Ureter (tissue), 1 donor: ENCODE data around the gene LRTM1. TPM values are rescaled to one million over a fixed set of nuclear protein-coding genes. Genes with fewer than 3 reads are reported as not detected.

Experiments used
- DNase-seq: peaks from one replicate; pipeline ENCODE4 v3.0.0-alpha.2; 2020; ENCODE audit warnings: low spot score
- total RNA-seq: library from RNA; stranded (reverse); gene quantifications from one replicate; pipeline ENCODE4 v1.2.4, GENCODE V29; 2023
- donor health status: DM: yes; HTN: yes; CAD: no.

LRTM1 gene
- total RNA-seq, 1 donor from 2014 or later = not detected

GRCh38 chr3:54892168-54892567 lies 35.7 kb downstream of the LRTM1 start:
- DNase-seq = no peak

- peak; percentile 93 for DNase-seq
Measured at GRCh38 chr3:54891540-54891897, 36.3 kb downstream of the LRTM1 start.

DNA sequence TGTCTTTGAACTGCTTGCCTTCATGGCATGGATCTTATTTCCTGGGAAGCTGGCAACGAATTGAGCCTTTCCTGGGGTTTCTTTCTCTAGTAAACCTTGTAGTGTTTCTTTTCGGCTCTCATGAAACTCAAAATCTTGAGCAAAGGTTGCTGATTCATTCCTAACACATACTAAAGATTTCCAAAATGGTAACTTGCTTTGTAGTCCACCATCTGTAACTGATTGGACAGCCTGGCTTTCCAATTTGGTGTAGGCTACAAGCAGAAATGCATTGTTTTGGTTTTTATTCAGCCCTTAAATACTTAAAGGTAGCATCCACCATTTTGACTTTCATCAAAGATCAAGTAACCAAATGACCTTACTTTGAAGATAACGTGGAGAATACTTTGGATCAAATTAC lies 38.1 kb downstream of the LRTM1 start:
- DNase-seq = no peak

GRCh38 chr3:54888873-54889272 lies 39.0 kb downstream of the LRTM1 start:
- no peak for DNase-seq

- no peak for DNase-seq
Measured at GRCh38 chr3:54888162-54888561, 39.7 kb downstream of the LRTM1 start.

- no peak for DNase-seq
Measured at GRCh38 chr3:54882129-54882833, 45.6 kb downstream of the LRTM1 start.

GRCh38 chr3:54878145-54878544 lies 49.7 kb downstream of the LRTM1 start:
- DNase-seq = no peak

GRCh38 chr3:54877730-54878129 lies 50.1 kb downstream of the LRTM1 start:
- no peak for DNase-seq

- DNase-seq = no peak
Measured at GRCh38 chr3:54876694-54877093, 51.2 kb downstream of the LRTM1 start.

DNA sequence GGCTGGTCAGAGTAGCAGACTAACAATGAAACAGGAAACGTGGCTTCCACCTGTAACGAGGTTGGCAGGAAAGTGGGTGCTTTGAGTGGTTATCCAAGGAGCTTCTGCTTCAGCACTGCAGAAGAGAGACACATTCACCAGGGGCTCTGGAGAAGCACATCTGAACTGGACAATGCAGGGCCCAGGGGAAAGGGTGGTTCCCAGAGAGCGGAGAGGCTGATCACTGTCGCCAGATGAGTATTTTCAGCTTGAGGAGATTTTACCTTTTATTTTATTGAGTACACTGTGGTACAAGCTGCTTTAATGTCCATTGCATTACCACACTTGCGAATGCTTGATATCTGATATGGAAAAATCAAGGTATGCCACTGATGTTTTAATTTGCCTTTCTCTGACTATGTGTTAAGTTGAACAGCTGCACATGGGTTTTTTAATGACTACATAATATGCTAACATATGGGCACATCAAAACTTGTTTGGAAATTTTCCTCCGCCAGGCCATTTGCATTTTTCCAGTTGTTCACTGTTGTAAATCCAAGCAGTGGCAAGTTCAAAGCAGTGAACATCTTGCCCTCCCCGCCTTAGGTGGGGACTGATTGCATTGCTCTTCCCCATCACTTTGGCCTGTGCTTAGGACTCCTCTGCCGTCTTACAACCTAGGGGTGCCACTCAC lies 52.1 kb downstream of the LRTM1 start:
- DNase-seq = no peak

DNA sequence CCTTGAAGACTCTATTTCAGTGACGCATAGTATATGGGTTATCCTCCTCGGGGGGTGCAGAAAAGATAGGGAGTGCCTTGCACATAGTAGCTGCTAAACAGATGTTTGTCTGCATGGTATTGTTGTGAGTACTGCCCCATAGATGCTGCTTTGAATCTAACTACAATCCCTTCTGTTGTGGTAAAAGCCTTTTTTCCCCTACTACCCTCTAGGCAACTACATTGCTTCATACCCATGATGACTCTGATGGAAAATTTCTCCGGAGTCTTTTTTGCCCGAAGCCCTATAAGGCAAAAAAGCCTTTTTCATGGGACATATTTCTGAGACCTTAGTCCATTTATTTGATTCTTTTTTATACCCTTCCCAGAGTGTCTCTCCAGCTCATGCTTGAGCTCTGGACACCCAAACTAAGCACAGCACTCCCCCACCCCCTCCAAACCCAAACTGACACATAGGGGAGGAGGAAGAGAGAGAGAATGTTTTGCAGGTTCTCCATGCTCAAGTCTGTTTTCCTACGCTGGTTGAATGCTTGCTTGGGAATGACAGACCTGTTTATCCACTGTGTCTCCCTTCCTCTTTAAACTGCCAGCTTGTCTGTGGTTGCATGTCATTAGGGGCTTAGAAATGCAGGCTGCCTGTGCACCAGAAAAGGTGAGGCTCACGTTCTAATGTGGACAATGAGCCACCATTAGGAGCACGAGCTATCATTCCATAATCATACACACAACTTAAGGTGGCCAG lies 52.9 kb downstream of the LRTM1 start:
- DNase-seq = no peak

DNA sequence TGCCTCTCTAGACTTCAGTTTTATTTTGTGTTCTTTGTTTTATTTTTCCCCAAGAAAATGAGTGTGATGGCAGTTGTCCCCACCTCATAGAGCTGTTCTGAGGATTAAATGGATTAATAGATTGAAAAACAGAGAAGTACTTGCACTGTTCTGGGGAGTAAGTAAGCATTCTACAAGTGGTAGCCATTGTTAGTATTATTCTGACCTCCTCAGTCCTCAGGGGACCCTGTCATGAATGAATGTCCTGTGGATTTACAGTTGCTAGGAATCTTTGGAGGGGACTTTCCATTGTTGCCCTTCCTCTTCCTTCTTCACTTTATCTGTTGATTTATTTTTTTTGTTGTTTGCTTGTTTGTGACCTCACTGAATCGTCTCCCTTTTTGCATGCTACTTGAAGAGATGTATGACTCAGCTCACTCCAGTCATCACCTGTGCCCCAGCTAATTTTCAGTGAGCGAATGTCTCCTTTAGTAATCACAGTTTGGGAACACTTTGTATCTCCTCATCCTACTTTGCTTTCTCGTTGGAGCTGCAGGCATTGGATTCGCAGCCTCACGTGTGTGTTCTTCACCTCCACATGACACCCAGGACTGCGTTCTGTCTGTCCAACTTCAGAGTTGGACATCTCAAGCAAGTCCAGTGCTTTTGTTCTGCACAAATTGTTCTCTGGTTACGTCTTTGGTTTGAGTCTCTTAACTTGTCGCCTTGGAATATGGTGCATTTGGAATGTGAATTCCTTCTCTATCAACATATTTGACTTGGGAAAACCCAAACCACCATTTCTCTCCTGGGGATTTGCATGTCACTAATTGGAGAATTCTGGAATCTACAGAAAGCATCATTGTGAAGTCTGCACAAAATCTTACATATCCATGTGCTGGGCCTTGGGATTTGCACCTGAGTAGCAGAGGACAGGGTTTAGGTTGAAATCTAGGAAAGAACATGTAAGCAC lies 54.5 kb downstream of the LRTM1 start:
- no peak for DNase-seq

DNA sequence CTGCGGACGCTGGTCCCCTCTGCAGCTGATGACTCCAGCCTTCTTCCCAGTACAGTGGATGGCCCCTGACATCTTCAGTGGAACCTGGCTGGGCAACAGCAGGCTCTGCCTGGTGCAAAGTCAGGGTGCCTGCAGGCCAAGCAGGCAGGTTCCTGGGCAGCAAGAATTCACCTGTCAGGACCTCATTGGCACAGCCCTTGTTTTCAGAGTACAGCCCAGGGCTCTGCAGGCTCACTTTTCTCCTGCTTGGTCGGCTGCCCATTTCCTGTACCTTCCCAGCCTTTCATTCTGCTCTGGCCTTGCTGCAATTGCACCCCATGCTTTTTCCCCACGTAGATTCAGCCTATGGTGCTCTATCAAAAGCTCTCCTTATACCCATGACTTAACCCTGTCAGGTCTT lies 56.0 kb downstream of the LRTM1 start:
- peak; percentile 64 for DNase-seq

- DNase-seq = no peak
Measured at GRCh38 chr3:54870423-54870822, 57.4 kb downstream of the LRTM1 start.
